Common myeloid progenitor, CD34-positive (primary cell): ENCODE data around the gene TACR1.
A peak's percentile ranks its signal among the peaks of the same experiment; 100 is the strongest.

ENCODE experiments used
- CTCF ChIA-PET: fragments of 350-600 bp; sonication (Branson Sonifier 250); formaldehyde crosslinking; loops from one replicate; lab custom pipeline; 2021; ENCODE audit warnings: antibody characterized with exemption; lab: Charles Lee
- POLR2A ChIA-PET: fragments of 350-600 bp; sonication (Branson Sonifier 250); formaldehyde crosslinking; loops from one replicate; lab custom pipeline; 2021; ENCODE audit warnings: antibody characterized with exemption; lab: Charles Lee
- DNase-seq, 3 donors: peaks; one replicate each; pipeline versions ENCODE4 v3.0.0 to v3.0.0-alpha.2; 2013
- H3K27ac ChIP-seq, 2 experiments: 1 replicate in 1 of 2; 2 replicates in 1 of 2; pipeline ENCODE4 v1.7.0; 2013; ENCODE audit warnings: inconsistent platforms in 2 of 2, low read length in 2 of 2, mild to moderate bottlenecking in 2 of 2, low read depth in 1 of 2, moderate library complexity in 1 of 2; ENCODE audit not compliant: severe bottlenecking in 2 of 2, insufficient read depth in 1 of 2, poor library complexity in 1 of 2
- H3K27me3 ChIP-seq, 5 experiments: replicated peaks in 2 of 5; 1 replicate in 3 of 5; 2 replicates in 2 of 5; pipeline versions ENCODE4 v1.6.1 to v1.7.0; 2013; ENCODE audit warnings: low read length in 4 of 5, mild to moderate bottlenecking in 2 of 5, moderate library complexity in 2 of 5, inconsistent platforms in 1 of 5; ENCODE audit not compliant: insufficient read depth in 5 of 5, control insufficient read depth in 4 of 5
- H3K36me3 ChIP-seq, 4 experiments: 1 replicate in 2 of 4; 2 replicates in 2 of 4; pipeline versions ENCODE4 v1.6.1 to v1.7.0; 2013; ENCODE audit warnings: low read length in 3 of 4, control low read depth in 1 of 4, mild to moderate bottlenecking in 1 of 4; ENCODE audit not compliant: control insufficient read depth in 4 of 4, insufficient read depth in 4 of 4
- H3K4me1 ChIP-seq, 4 experiments: 1 replicate in 3 of 4; 2 replicates in 1 of 4; pipeline versions ENCODE4 v1.6.1 to v1.7.1; 2013; ENCODE audit warnings: low read length in 3 of 4, mild to moderate bottlenecking in 3 of 4, control low read depth in 1 of 4, inconsistent platforms in 1 of 4, moderate library complexity in 1 of 4; ENCODE audit not compliant: control insufficient read depth in 4 of 4, insufficient read depth in 4 of 4; ENCODE audit errors: control extremely low read depth in 1 of 4
- H3K4me3 ChIP-seq, 7 experiments: 1 replicate in 4 of 7; 2 replicates in 3 of 7; pipeline versions ENCODE4 v1.5.1 to v1.7.0; 2013; ENCODE audit warnings: mild to moderate bottlenecking in 7 of 7, low read length in 6 of 7, moderate library complexity in 6 of 7, inconsistent platforms in 2 of 7, low read depth in 2 of 7, control low read depth in 1 of 7; ENCODE audit not compliant: insufficient read depth in 4 of 7, control insufficient read depth in 1 of 7; ENCODE audit errors: extremely low read depth in 1 of 7
- H3K9me3 ChIP-seq, 5 experiments: 1 replicate in 4 of 5; 2 replicates in 1 of 5; pipeline versions ENCODE4 v1.6.1 to v1.7.1; 2013; ENCODE audit warnings: low read length in 4 of 5, mild to moderate bottlenecking in 2 of 5, inconsistent platforms in 1 of 5, low read depth in 1 of 5, moderate library complexity in 1 of 5; ENCODE audit not compliant: control insufficient read depth in 4 of 5, insufficient read depth in 2 of 5; ENCODE audit errors: control extremely low read depth in 1 of 5
- WGBS: methylation state at CpG from one replicate; pipeline ENCODE4 v1.1.5; 2013; ENCODE audit not compliant: insufficient coverage; 5-methylcytosine and 5-hydroxymethylcytosine counted together

The TACR1 gene

GRCh38 chr2:75053484-75054112 is 145.7 kb downstream of the TACR1 start:
- Histone ChIP-seq H3K27me3 (peaks cover 0 to 4% (median 0%) of the 10 kb centered on the region in 5 experiments), H3K9me3 (no peaks in the 10 kb centered on the region), H3K4me1 (no peaks in the 10 kb centered on the region), H3K4me3 (no peak overlapping the region), H3K27ac (no peak overlapping the region), H3K36me3 (no peaks in the 10 kb centered on the region)
- 75% methylated on average over 6 of the region's 7 CpGs for WGBS
- POLR2A ChIA-PET = no interaction called here
- DNase-seq = peak in 2 of 3 donors; percentile 15 to 18
- CTCF ChIA-PET = interaction anchor here (1.3 kb wide), 1 partner anchor 14 kb away, joined by 3 read pairs; no protein-coding TSS in a partner anchor

- H3K27ac ChIP-seq = no peak overlapping the region
- H3K27me3 ChIP-seq = peaks cover 0 to 10% (median 2%) of the 10 kb centered on the region in 5 experiments
- H3K9me3 ChIP-seq = no peaks in the 10 kb centered on the region
- no peak for DNase-seq
- 100% methylated on average over 3 of the region's 4 CpGs for WGBS
- H3K4me1 ChIP-seq = no peaks in the 10 kb centered on the region
- ChIA-PET CTCF (no interaction called here), POLR2A (no interaction called here)
- H3K4me3 ChIP-seq = no peak overlapping the region
- no peaks in the 10 kb centered on the region for H3K36me3 ChIP-seq
Observed at GRCh38 chr2:75047992-75048625, 151.2 kb downstream of the TACR1 start.

- Histone ChIP-seq H3K4me3 (no peak overlapping the region), H3K4me1 (no peaks in the 10 kb centered on the region), H3K27ac (no peak overlapping the region), H3K27me3 (peaks cover 0 to 10% (median 2%) of the 10 kb centered on the region in 5 experiments), H3K9me3 (no peaks in the 10 kb centered on the region), H3K36me3 (no peaks in the 10 kb centered on the region)
- CTCF ChIA-PET = interaction anchor here (1.6 kb wide), 1 partner anchor 15 kb away, joined by 3 read pairs; no protein-coding TSS in a partner anchor
- POLR2A ChIA-PET = no interaction called here
- WGBS = 100% methylated on average over 2 of the region's 2 CpGs
- DNase-seq = no peak
Observed at GRCh38 chr2:75047189-75047991, 151.9 kb downstream of the TACR1 start.

GRCh38 chr2:75045526-75046050 is 153.7 kb downstream of the TACR1 start:
- Histone ChIP-seq H3K4me3 (no peak overlapping the region), H3K27me3 (peaks cover 0 to 15% (median 3%) of the 10 kb centered on the region in 5 experiments), H3K36me3 (no peaks in the 10 kb centered on the region), H3K9me3 (no peaks in the 10 kb centered on the region), H3K4me1 (no peaks in the 10 kb centered on the region), H3K27ac (no peak overlapping the region)
- ChIA-PET POLR2A (no interaction called here), CTCF (interaction anchor here (0.9 to 1.6 kb wide), 2 partner anchors 17 to 67 kb away, joined by 3 read pairs; no protein-coding TSS in a partner anchor)
- 67% methylated on average over 4 of the region's 4 CpGs for WGBS
- DNase-seq = no peak

GRCh38 chr2:75044291-75044690 is 155.0 kb downstream of the TACR1 start:
- Histone ChIP-seq H3K27me3 (peaks cover 0 to 13% (median 3%) of the 10 kb centered on the region in 5 experiments), H3K4me1 (no peaks in the 10 kb centered on the region), H3K9me3 (peaks cover 0 to 3% (median 0%) of the 10 kb centered on the region in 5 experiments), H3K36me3 (no peaks in the 10 kb centered on the region), H3K4me3 (no peak overlapping the region), H3K27ac (no peak overlapping the region)
- ChIA-PET CTCF (interaction anchor here (0.5 kb wide), 1 partner anchor 103 kb away, joined by 3 read pairs; no protein-coding TSS in a partner anchor), POLR2A (no interaction called here)
- no peak for DNase-seq
- WGBS = 100% methylated on average over 2 of the region's 2 CpGs

GRCh38 chr2:75042823-75043222 is 156.5 kb downstream of the TACR1 start:
- ChIA-PET POLR2A (no interaction called here), CTCF (interaction anchor here (0.8 to 1.1 kb wide), 2 partner anchors 23 to 166 kb away, joined by 3 to 6 read pairs; no protein-coding TSS in a partner anchor)
- Histone ChIP-seq H3K9me3 (peaks cover 0 to 12% (median 2%) of the 10 kb centered on the region in 5 experiments), H3K4me1 (no peaks in the 10 kb centered on the region), H3K4me3 (no peak overlapping the region), H3K27me3 (peaks cover 0 to 21% (median 3%) of the 10 kb centered on the region in 5 experiments), H3K36me3 (peaks cover 0 to 3% (median 0%) of the 10 kb centered on the region in 4 experiments), H3K27ac (no peak overlapping the region)
- DNase-seq = no peak
- WGBS = no CpG with 5 or more reads among the region's 1 CpG
